NCI-H2171 (cell line): ENCODE data around the gene ZBTB26.

ENCODE experiments used
- DNase-seq: peaks from one replicate; lab custom pipeline; 2025; lab: John Stamatoyannopoulos, UW

ZBTB26 gene

GRCh38 chr9:122931226-122932121 lies at the start of gene ZBTB26:
TSS of gene ZBTB26 (minus strand) at chr9:122931512. CDS start at chr9:122919934, 11,578 bp downstream.
- DNase-seq, result peak; percentile 90

- no peak for DNase-seq
Measured at GRCh38 chr9:122978601-122979000, 47.3 kb upstream of the ZBTB26 start.

GRCh38 chr9:122975196-122975595 lies 43.9 kb upstream of the ZBTB26 start:
- DNase-seq, result no peak

GRCh38 chr9:122961139-122961538 lies 29.8 kb upstream of the ZBTB26 start:
- no peak for DNase-seq

- DNase-seq, result no peak
Measured at GRCh38 chr9:122955961-122956360, 24.6 kb upstream of the ZBTB26 start.

GRCh38 chr9:122954253-122954691 lies 23.0 kb upstream of the ZBTB26 start:
- DNase-seq, result no peak

- DNase-seq, result no peak
Measured at GRCh38 chr9:122951056-122951455, 19.7 kb upstream of the ZBTB26 start.

GRCh38 chr9:122950263-122950662 lies 19.0 kb upstream of the ZBTB26 start:
- DNase-seq, result no peak

GRCh38 chr9:122949696-122950095 lies 18.4 kb upstream of the ZBTB26 start:
- DNase-seq, result no peak

- no peak for DNase-seq
Measured at GRCh38 chr9:122948313-122948712, 17.0 kb upstream of the ZBTB26 start.

- DNase-seq, result no peak
Measured at GRCh38 chr9:122946461-122947005, 15.2 kb upstream of the ZBTB26 start.

- no peak for DNase-seq
Measured at GRCh38 chr9:122944960-122945888, 13.9 kb upstream of the ZBTB26 start.

GRCh38 chr9:122941582-122942234 lies 10.4 kb upstream of the ZBTB26 start:
- DNase-seq, result no peak

GRCh38 chr9:122940749-122941581 lies 9.7 kb upstream of the ZBTB26 start, which contains the start of gene RABGAP1:
TSS of gene RABGAP1 (plus strand) at chr9:122941020. CDS start at chr9:122957060, 16,040 bp downstream.
- DNase-seq, result peak; percentile 97

GRCh38 chr9:122940454-122940748 lies 9.1 kb upstream of the ZBTB26 start:
- DNase-seq, result no peak

- DNase-seq, result no peak
Measured at GRCh38 chr9:122939601-122940000, 8.3 kb upstream of the ZBTB26 start.

- DNase-seq, result no peak
Measured at GRCh38 chr9:122936883-122937282, 5.6 kb upstream of the ZBTB26 start.

- DNase-seq, result no peak
Measured at GRCh38 chr9:122936464-122936863, 5.2 kb upstream of the ZBTB26 start.

GRCh38 chr9:122930541-122931225 lies 629 bp downstream of the ZBTB26 start:
- DNase-seq, result peak; percentile 33

- DNase-seq, result no peak
Measured at GRCh38 chr9:122929796-122930354, 1.4 kb downstream of the ZBTB26 start.
